GM18868 (cell line): ENCODE data around the gene MVD.

Experiments used
- ATAC-seq: cut with Tn5 transposase; IDR thresholded peaks from one replicate; pipeline ENCODE4 v1.9.1; 2021; ENCODE audit warnings: mild to moderate bottlenecking, moderate library complexity; ENCODE audit not compliant: unreplicated experiment

Gene MVD

GRCh38 chr16:88642881-88643643 is 19.8 kb downstream of the MVD start:
- no peak for ATAC-seq

GRCh38 chr16:88640498-88641247 is 22.2 kb downstream of the MVD start:
- no peak for ATAC-seq

- ATAC-seq = no peak
Measured at GRCh38 chr16:88640039-88640495, 22.8 kb downstream of the MVD start.

- no peak for ATAC-seq
Measured at GRCh38 chr16:88639231-88640038, 23.5 kb downstream of the MVD start.

GRCh38 chr16:88638323-88639230 is 24.3 kb downstream of the MVD start, which contains the start of gene IL17C:
Gene IL17C, plus strand, starts transcription at chr16:88638572. Its CDS starts 70 bp downstream, at chr16:88638642.
- ATAC-seq = no peak

- no peak for ATAC-seq
Measured at GRCh38 chr16:88636488-88637265, 26.2 kb downstream of the MVD start.

GRCh38 chr16:88635671-88636319 is 27.1 kb downstream of the MVD start:
- no peak for ATAC-seq

GRCh38 chr16:88634994-88635670 is 27.8 kb downstream of the MVD start:
- no peak for ATAC-seq

- peak; percentile 32 for ATAC-seq
Measured at GRCh38 chr16:88634141-88634993, 28.5 kb downstream of the MVD start.

- peak; percentile 26 for ATAC-seq
Measured at GRCh38 chr16:88633684-88634140, 29.2 kb downstream of the MVD start.

- ATAC-seq = no peak
Measured at GRCh38 chr16:88632587-88632930, 30.3 kb downstream of the MVD start.

- ATAC-seq = no peak
Measured at GRCh38 chr16:88631920-88632586, 30.8 kb downstream of the MVD start.

- no peak for ATAC-seq
Measured at GRCh38 chr16:88631384-88631783, 31.5 kb downstream of the MVD start.

- ATAC-seq = no peak
Measured at GRCh38 chr16:88630941-88631340, 31.9 kb downstream of the MVD start.

GRCh38 chr16:88630433-88630832 is 32.5 kb downstream of the MVD start:
- ATAC-seq = no peak

GRCh38 chr16:88629835-88630234 is 33.1 kb downstream of the MVD start:
- no peak for ATAC-seq

GRCh38 chr16:88628512-88628974 is 34.3 kb downstream of the MVD start:
- no peak for ATAC-seq
